Measurements from ENCODE around the gene SLC9A3.
"Not testable (repeated sequence)": the region's sequence is repeated elsewhere in the genome, so short reads cannot be mapped to it uniquely, and the experiment has no call there.

The SLC9A3 gene

DNA sequence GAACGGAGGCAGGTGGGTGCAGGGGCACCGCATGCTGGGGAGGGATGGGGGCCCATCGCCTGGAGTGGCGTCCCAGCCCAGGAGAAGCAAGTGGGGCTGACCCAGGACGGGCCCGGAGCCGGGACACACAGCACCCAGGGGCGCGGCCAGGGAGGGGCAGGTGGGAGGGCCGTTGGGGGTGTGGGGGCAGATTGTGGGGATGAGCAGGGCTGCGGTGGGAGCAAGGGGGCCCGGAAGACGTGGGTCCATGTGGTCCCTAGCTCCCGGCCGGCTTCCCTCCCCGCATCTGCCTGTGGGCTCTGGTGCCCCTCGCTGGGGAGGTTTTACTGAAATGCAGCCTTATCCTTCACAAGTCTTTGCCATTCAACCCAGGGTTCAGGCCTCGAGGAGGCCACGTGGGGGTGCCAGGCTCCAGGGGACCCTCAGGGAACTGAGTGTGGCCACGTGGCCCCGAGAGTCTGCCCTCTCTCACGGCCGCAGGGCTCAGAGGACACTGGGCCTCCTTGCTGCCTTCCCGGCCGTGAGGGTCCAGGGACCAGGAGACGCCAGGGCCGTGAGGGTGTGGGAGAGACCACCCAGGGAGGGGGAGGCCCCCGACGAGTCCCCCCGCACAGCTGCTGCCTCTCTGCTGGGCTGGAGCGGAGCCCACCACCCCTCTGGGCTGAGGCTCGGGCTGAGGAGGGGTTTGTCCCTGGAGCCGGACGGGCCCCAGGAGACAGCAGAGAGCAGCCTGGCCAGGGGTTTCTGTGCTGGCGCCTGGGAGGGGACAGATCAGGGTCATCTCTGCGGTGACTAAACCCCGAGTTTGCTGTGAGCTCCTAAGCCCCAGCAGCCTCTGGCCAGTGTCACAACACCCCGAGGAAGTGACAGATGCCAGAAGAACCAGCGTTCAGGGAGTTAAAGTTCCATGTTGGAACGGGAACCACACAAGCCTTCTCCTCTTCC is 35.2 kb downstream of the SLC9A3 start:
- no peak for DNase-seq (ENCODE audit: low read depth)

DNA sequence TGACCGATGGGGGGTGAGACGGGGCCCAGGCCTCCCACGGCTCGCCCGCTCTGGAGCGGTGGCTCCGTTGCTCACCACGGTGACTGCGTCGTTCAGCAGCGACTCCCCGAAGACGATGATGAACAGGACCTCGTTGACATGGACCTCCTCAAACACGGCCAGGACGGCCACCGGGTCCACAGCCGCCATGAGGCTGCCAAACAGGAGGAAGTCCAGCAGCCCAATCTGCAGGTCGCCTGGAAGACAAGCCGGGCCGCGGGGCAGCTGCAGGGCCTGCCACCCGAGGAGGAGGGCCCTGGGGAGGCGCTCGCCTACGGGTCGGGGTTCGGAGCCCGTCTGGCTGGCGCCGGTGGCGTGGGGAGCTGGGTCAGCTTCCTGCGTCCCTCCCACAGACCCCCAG is 36.0 kb downstream of the SLC9A3 start:
- no peak for DNase-seq (ENCODE audit: low read depth)

DNA sequence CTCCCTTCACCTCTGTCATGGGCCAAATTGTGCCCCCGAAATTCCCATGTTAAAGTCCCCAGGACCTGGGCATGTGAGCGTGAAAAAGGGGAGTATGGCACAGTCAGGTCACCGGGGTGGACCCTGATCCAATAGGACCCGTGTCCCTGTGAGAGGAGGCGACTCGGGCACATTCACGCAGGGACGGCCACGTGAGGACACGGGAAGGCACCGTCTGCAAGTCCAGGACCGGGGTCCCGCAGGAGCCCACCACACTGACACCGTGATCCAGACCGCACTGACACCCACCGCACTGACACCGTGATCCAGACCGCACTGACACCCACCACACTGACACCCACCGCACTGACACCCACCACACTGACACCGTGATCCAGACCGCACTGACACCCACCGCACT is 37.7 kb downstream of the SLC9A3 start:
- DNase-seq (ENCODE audit: low read depth), result not testable (repeated sequence)

DNA sequence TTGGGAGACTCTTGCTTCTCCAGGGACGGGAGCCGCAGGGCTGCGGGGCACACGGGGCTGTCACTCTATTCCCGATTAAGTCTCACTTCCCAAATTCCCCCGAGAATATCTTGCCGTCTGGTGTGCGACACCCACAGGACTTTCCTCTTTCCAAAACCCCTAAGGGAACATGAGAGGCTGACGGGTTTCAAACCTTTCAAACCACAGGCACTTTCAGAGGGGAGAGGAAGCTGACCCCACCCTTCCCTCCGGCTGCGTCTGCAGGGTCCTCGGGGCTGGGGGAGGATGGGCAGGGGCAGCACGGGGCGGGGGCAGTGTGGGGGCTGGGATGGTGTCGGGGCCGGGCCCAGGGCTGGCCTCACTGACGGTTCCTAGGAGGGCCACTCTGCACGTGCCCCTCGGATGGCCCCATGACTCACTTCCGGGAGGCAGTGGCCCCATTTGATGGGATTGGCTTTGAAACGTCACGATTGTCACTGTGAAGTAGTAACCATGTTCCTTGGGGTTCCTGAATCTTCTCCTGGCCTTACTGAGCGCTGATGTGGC is 38.2 kb downstream of the SLC9A3 start:
- no peak for DNase-seq (ENCODE audit: low read depth)

DNA sequence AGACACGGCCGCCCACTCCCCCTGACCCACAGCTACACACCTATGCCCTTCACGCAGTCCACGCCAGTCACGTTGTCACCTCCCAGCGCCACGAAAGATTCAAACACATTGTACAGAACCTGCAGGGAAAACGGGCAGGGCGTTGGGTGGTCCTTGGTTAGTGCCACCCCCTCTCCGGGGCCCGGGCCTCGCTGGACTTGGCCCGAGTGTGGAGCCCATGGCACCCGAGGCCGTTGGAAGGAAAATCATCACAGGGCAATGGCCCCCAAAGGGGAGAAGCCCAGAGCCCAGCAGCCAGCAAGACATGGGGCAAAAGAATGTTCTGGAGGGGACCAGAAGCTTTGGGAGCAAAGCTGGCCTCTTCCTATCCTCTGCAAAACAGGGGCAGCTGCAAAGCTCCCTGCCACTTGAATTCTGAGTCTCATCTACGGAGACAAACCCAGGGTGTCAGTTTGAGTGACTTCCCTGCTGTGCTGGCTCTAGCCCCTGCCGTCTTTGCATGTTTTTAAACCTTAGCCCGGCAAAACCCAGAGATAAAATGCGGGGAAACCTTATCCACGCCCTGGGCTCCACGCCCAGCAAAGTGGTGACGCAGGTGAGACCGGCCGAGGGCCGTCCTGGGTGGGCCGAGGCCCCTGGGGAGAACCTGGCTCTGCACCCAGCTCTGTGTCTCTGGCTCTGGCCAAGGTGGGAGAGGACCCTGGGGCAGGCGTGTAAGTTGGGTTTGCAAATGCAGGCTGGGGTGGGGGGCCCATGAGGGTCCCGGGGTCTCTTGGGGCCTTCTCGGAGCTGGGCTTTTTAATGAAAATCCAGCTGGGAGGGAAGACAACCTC is 38.9 kb downstream of the SLC9A3 start:
- DNase-seq (ENCODE audit: low read depth), result no peak

DNA sequence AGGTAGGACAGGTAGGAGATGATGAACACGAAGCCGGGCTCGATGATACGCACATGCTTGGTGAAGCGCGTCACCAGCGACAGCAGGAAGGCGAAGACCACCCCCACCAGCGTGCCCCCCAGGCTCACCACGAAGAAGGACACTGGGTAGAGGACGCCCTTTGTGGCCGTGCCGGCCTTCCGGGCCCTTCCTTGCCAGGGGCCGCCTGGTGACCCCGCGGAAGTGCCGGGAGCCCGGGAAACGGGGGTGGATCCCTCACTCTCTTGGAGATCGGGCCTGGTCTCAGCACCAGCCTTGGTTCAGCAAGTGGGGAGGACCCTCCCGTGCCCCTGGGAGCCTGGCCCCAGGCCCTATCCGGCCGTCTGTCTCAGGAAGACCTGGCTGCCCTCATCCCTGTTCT is 39.7 kb downstream of the SLC9A3 start:
- no peak for DNase-seq (ENCODE audit: low read depth)

DNA sequence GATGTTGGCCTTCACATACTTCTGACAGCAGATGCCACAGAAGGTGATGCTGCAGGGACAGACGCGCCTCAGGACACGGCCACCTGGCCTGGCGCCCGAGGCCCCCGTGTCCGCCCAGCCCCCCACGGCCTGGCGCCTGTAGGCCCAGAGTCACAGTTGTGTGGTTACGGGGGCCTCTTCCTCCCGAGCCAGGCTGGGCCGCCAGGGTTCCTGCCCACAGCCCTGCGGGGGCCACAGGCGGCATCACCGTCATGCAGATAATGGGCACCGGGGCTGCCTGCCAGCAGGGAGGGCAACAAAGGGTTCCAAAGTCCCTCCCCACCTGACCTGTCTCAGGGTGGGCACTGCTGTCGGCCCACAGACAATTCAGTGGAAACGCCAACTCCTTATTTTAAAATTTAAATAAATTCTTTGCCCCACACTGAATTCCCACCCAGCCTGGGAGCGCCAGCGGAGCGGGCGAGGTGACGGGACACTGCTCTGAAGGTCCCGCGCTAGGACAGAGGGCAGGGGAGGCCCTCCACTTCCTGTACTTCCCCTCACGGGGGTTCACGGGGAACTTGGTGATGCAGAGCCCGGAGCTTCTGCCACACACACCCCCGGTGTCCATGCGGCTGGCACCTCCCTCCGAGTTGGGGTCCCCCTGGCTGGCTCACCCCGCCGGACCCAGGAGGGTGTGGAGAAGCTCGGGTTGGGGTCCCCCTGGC is 40.7 kb downstream of the SLC9A3 start:
- DNase-seq (ENCODE audit: low read depth), result no peak

DNA sequence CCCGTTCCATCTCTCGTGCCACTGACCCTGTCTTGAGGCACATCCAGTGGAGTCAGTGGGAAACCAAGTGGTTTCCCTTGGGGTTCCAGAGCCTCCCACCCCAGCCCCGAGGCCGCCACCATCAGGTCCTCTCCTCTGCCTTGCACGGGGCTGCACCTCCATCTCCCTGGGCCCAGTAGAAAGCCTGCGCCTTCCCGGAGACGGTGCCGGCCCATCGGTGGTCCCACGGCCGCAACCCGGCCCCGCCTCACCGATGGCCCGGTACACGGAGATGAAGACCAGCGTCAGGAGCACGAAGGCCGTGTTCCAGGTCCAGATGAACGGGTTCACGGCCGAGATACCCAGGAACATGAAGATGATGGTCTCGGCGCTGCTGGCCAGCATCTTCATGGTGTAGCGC is 41.2 kb downstream of the SLC9A3 start:
- no peak for DNase-seq (ENCODE audit: low read depth)

DNA sequence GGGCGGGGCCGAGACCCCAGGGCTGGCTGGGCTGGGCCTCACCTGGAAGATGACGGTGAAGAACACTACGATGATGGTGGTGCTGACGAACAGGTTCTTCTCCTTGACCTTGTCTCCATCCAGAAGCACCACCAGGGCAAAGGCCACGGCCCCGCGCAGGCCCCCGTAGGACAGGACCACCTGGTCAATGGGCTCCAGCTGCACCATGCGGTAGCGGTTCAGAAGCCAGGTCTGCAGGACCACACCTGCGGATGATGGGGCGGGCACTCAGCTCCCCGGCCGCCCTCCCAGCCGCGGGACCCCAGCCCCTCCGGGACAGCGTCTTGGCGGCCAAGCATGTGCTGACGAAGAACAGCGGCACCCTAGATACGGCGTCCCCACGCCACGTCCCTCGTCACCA is 41.7 kb downstream of the SLC9A3 start:
- DNase-seq (ENCODE audit: low read depth), result no peak

DNA sequence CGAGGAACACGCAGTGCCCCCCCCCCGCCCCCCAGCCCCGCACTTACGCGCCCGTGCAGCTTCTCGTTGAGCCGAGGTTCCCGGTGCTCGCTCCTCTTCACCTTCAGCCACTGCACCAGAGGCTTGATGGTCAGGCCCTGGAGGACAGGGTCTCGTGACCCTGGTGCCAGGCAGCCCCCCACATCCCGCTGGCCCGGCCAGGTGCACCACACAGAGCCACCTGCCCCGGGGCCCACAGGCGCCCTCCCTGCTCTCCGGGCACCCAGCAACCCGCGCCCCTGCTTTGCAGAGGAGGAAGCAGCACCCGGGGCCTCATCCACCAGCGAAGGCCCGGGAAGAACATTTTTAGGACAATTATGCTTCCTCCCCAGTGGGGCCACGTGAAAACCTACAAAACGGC is 42.2 kb downstream of the SLC9A3 start:
- no peak for DNase-seq (ENCODE audit: low read depth)

DNA sequence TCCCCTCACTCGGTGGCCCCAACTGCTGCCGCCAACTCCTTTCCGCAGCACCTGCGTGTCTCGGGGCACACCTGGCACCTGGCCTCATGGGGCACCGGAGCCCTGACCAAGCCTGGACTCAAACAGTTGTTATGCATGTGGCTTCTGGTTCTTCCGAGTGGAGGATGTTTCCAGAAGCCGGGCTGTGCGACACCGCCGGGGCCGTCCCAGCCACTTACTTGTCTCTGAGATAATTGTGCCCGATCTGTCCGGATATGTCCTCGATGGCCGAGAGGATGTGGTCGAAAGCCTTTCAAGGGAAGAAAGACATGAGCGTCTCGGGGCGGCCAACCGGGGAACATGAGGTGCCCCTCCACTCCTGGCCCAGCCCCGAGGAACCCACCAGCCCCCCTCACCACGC is 42.9 kb downstream of the SLC9A3 start:
- DNase-seq (ENCODE audit: low read depth), result no peak

DNA sequence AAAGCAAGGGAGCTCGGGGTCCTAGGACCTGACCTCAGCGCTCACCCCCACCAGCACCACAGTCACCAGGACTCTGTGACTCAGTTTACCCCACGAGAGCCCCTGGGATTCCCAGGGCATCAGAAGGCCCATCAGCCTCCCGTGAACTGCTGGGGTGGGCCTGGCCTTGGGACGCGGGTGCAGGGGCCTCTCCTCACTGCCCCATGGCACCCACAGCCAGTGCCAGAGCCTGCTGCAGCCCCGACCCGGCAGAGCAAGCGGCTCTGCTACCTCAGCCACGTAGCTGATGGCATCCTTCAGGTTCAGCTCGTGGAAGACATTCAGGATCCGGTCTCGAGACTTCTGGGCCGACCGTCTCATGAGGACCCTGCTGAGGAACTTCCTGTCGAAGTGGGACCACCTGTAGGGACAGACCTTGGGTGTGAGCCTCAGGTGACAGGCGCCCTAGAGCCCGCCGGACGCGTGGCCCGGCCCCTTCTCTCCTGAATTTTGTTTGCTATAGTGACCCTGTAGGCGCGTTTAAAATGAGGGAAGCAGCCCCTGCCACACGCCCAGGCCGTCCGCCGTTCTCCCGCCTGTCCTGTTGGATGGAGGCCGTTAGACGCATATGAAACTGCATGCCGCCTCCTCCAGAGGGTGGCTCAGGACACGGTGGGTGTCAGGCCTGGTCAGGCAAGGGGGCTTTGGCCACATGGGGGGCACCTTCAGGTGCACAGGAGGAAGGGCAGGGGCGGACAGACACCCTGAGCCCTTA is 44.5 kb downstream of the SLC9A3 start:
- no peak for DNase-seq (ENCODE audit: low read depth)

DNA sequence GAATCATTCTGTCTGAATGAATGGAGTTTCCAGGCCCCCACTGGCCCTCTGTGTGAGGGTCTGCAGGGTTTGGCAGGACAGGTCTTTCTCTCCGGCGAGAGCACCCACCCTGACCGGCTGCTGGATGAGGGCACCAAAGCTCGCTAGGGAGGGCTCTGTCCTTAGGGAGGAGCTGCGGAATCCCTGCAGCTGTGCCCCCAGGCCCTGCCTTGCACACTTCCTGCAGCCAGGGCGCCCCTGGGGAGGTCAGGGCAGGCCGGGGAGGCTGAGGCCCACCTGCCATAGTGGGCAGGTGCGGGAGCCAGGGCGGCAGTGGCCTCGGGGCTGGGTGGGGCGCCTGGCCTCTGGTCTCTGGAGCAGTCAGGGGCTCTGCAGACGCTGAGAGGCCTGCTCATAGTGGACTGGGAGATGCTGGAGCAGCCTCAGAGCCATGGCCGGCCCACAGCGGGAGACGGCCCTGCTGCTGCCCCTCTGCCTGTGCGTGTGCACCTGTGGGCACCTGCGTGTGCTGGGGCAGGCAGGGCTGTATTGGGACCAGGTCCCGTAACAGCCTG is 45.2 kb downstream of the SLC9A3 start:
- no peak for DNase-seq (ENCODE audit: low read depth)

DNA sequence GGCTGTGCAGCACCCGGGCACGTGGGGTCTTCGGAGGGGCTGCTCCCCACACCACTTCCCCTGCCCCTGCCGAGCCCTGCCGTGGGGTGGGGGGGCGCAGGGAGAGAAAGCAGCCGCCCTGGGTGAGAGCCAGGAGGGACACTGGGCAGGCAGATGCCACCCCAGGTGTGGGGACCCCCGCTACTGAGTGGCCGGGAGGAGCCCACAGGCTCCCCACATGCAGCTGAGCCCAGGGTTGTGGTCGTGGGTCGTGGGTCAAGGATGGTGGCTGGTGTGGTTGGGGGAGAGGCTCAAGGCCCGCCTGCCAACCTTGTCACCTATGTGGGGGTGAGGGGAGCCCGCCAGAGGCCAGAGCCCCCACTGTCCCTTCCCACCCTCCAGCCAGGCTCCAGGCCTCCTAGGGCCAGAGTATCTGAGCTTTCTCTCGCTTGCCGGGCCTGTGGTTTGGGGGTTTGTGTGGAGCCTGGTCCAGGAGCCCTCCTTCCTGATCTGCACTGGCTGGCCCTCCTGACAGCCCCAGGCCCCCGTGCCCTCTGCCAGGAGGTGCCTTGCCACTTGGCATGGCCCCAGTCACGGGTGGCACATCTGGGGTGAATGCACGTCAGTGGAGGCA is 45.8 kb downstream of the SLC9A3 start:
- no peak for DNase-seq (ENCODE audit: low read depth)

DNA sequence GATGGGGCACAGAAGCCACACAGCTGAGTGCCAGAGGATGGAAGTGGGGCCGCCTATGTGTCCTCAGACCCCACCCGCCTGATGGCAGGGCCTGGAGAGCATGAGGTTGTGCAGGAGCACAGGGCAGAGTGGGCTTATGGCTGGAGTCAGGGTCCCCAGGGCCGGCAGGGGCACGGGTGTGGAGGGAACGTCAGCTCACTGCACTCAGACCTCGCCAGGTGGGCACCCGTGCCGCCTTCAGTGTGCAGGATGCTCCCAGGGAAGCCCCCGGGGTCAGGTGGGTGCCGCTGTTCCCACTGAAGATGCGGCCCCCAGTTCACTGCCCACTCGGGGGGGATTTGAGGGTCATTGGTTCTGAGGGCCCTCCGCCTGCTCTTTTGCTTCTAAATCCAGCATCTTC is 46.4 kb downstream of the SLC9A3 start:
- DNase-seq (ENCODE audit: low read depth), result no peak

DNA sequence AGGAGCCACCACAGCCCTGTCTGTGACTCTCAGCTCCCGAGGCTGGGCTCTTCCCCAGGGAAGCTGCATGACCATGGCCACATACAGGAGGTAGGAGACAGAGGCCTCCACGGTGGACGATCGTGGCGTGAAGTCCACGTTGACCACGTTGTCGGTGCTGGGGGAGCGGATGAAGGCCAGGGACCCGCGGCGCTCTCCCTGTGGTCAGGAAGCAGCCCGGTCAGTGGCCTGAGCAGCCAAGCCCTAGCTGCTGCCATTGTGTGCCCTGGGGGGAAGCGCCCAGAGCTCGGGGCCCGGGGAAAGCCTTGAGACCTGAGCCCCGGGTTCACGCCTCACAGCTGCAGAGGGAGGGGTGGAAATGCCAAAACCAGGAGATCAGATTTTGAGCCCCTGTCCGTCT is 47.0 kb downstream of the SLC9A3 start:
- no peak for DNase-seq (ENCODE audit: low read depth)

DNA sequence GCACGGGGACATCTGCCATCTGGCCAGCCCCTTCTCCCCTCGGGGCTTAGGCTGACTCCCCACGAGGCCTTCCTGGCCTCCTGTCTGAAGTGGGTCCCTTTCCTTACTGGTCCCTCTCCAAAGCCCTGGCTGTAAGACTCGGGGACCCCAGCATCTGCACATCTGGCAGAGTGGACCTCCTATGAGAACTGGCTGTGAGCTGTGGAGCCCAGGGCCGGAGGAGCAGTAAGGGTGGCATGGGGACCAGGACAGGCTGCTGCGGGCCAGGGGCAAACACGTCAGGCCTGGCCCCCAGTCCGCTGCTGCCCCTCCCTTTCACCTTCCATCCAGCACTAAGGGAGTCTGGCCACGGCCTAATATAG is 47.5 kb downstream of the SLC9A3 start:
- no peak for DNase-seq (ENCODE audit: low read depth)

DNA sequence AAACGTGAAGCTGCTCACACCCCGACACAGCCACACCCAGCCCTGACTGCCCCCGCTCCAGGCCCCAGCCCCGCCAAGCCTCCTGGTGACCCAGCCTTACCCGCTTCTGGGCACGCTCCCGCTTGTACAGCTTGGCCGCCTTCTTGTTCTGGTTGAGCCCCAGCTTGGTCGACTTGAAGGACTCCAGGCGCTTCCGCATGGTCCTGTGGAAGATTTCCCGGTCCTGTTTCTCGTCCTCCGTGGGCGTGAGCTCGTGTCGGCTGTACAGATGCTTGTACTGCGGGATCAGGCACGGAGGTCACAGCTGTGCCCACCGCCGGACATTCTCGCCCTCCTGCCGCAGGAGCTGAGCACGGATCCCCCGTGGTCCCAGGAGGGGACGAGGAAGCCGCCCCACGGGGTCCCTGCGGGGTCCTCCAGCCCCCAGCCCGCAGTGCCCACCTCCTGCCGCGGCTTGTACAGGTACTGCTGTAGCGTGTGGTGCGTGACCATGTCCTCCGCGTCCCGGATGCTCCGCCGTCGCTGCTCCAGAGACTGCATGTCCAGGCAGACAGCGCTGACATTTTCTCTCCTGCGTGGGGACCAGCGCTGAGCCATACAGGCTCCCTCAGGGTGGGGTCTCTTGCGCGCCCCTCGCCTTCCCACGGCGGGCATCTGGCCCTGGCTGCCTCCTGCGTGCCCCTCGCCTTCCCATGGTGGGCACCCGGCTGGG is 48.0 kb downstream of the SLC9A3 start:
- no peak for DNase-seq (ENCODE audit: low read depth)

DNA sequence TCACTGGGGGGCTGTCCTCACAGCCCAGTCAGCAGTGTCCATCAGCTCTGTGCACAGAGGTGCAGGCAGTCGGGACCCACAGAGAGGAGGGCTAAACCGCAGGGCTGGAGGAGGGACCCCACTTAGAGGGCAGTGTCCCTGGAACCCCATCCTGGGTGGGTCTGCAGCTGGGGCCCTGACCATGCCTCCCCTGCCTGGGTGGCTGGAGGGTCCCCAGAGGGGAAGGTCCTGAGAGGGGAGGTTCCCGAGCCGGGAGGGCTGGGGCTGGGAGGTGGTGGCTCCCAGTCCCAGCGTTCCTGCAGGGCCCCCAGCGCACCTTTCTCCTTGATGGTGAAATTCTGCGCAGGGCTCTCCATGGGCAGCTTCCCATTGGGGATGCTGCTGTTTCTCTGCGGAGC is 48.5 kb downstream of the SLC9A3 start:
- DNase-seq (ENCODE audit: low read depth), result no peak
